Endodermal cell (in vitro differentiated cells): ENCODE measurements around the gene IGSF3. TPM values are rescaled to one million over a fixed set of nuclear protein-coding genes. Genes with fewer than 3 reads are reported as not detected.
"Not testable (repeated sequence)": the region's sequence is repeated elsewhere in the genome, so short reads cannot be mapped to it uniquely, and the experiment has no call there.

ENCODE experiments used
- DNase-seq: peaks from one replicate; pipeline ENCODE4 v3.0.0-alpha.2; 2017
- H3K27ac ChIP-seq: 2 replicates; pipeline ENCODE4 v1.5.1; 2013; ENCODE audit warnings: mild to moderate bottlenecking, low read depth, low read length, moderate library complexity
- H3K27me3 ChIP-seq: 2 replicates; pipeline ENCODE4 v1.6.1; 2013; ENCODE audit warnings: mild to moderate bottlenecking, low read length, moderate library complexity; ENCODE audit not compliant: insufficient read depth, control insufficient read depth, poor library complexity, severe bottlenecking
- H3K36me3 ChIP-seq: 2 replicates; pipeline ENCODE4 v1.7.0; 2013; ENCODE audit warnings: mild to moderate bottlenecking, low read length, moderate library complexity; ENCODE audit not compliant: control insufficient read depth, insufficient read depth
- H3K4me1 ChIP-seq: one replicate; pipeline ENCODE4 v1.7.0; 2013; ENCODE audit warnings: low read length; ENCODE audit not compliant: control insufficient read depth, insufficient read depth
- H3K4me3 ChIP-seq: 2 replicates; pipeline ENCODE4 v1.5.1; 2013; ENCODE audit warnings: mild to moderate bottlenecking, low read length, moderate library complexity
- H3K9ac ChIP-seq: 2 replicates; pipeline ENCODE4 v1.6.1; 2013; ENCODE audit warnings: mild to moderate bottlenecking, low read length, moderate library complexity; ENCODE audit not compliant: poor library complexity, severe bottlenecking; ENCODE audit errors: extremely low read depth
- H3K9me3 ChIP-seq: 2 replicates; pipeline ENCODE4 v1.6.1; 2013; ENCODE audit warnings: mild to moderate bottlenecking, low read length, moderate library complexity; ENCODE audit not compliant: control insufficient read depth
- H3K27ac Mint-ChIP-seq: 2 replicates; pipeline ENCODE4 v1.8.0; 2020; ENCODE audit warnings: mixed read lengths
- H3K27me3 Mint-ChIP-seq: 2 replicates; pipeline ENCODE4 v1.8.0; 2021; ENCODE audit warnings: mild to moderate bottlenecking, mixed read lengths; ENCODE audit not compliant: insufficient read depth
- H3K36me3 Mint-ChIP-seq: 2 replicates; pipeline ENCODE4 v1.8.0; 2020; ENCODE audit warnings: low read depth, mixed read lengths
- H3K4me1 Mint-ChIP-seq: 2 replicates; pipeline ENCODE4 v1.8.0; 2020; ENCODE audit warnings: mixed read lengths
- H3K4me3 Mint-ChIP-seq: 2 replicates; pipeline ENCODE4 v1.8.0; 2020; ENCODE audit warnings: mild to moderate bottlenecking, moderate library complexity, mixed read lengths
- H3K9me3 Mint-ChIP-seq: 2 replicates; pipeline ENCODE4 v1.8.0; 2020; ENCODE audit warnings: mild to moderate bottlenecking, mixed read lengths
- WGBS, 2 experiments: methylation state at CpG; one replicate each; pipeline versions ENCODE4 v1.1.5 to v1.1.7; 2013; ENCODE audit warnings: missing lambda C conversion rate in 2 of 2, mixed read lengths in 1 of 2; ENCODE audit not compliant: insufficient coverage in 1 of 2, insufficient read length in 1 of 2; 5-methylcytosine and 5-hydroxymethylcytosine counted together
- total RNA-seq, 2 donors: library from RNA; stranded (reverse); fragmentation: NEBNext Ultra II Directional in 1 of 2; extraction: Animal tissue kit (Norgen Biotek cat#: 25700) in 1 of 2; gene quantifications; 2 replicates in 1 of 2; 3 replicates in 1 of 2; pipeline ENCODE4 v1.2.1, GENCODE V29; 2021
- TF ChIP-seq, protein P1 (sequence below): fragments of 200-600 bp; sonication (generic); conservative IDR thresholded peaks from 2 replicates; pipeline ENCODE4 v1.5.0; 2021; ENCODE audit warnings: antibody characterized with exemption, mild to moderate bottlenecking

The IGSF3 gene
- total RNA-seq, 2 donors from 2014 or later: 35.0 to 36.7 TPM

GRCh38 chr1:116565222-116565621, 102.3 kb downstream of the IGSF3 start:
- no peaks in the 10 kb centered on the region for H3K27me3 ChIP-seq
- H3K9me3 ChIP-seq: peaks cover 5% of the 10 kb centered on the region
- DNase-seq: no peak
- Mint-ChIP-seq H3K4me1 (peaks cover 6% of the 10 kb centered on the region), H3K27ac (no peak overlapping the region), H3K36me3 (peaks cover 18% of the 10 kb centered on the region), H3K9me3 (peaks cover 22% of the 10 kb centered on the region), H3K4me3 (no peak overlapping the region), H3K27me3 (peaks cover 8% of the 10 kb centered on the region)
- no peak overlapping the region for H3K4me3 ChIP-seq
- WGBS, 2 experiments: 98 to 100% methylated on average over 1 of the region's 1 CpG
- H3K36me3 ChIP-seq: no peaks in the 10 kb centered on the region
- H3K27ac ChIP-seq: no peak overlapping the region
- no peaks in the 10 kb centered on the region for H3K4me1 ChIP-seq
- no peak overlapping the region for H3K9ac ChIP-seq
- TF ChIP-seq, protein P1, sequence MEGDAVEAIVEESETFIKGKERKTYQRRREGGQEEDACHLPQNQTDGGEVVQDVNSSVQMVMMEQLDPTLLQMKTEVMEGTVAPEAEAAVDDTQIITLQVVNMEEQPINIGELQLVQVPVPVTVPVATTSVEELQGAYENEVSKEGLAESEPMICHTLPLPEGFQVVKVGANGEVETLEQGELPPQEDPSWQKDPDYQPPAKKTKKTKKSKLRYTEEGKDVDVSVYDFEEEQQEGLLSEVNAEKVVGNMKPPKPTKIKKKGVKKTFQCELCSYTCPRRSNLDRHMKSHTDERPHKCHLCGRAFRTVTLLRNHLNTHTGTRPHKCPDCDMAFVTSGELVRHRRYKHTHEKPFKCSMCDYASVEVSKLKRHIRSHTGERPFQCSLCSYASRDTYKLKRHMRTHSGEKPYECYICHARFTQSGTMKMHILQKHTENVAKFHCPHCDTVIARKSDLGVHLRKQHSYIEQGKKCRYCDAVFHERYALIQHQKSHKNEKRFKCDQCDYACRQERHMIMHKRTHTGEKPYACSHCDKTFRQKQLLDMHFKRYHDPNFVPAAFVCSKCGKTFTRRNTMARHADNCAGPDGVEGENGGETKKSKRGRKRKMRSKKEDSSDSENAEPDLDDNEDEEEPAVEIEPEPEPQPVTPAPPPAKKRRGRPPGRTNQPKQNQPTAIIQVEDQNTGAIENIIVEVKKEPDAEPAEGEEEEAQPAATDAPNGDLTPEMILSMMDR: no peak

GRCh38 chr1:116564426-116564825, 103.1 kb downstream of the IGSF3 start:
- H3K4me3 Mint-ChIP-seq: no peak overlapping the region
- no peak overlapping the region for H3K4me3 ChIP-seq
- peaks cover 22% of the 10 kb centered on the region for H3K9me3 Mint-ChIP-seq
- 85 to 90% methylated on average over 1 of the region's 1 CpG for WGBS, 2 experiments
- H3K4me1 ChIP-seq: no peaks in the 10 kb centered on the region
- no peak overlapping the region for H3K27ac ChIP-seq
- H3K27me3 ChIP-seq: no peaks in the 10 kb centered on the region
- H3K36me3 Mint-ChIP-seq: peaks cover 18% of the 10 kb centered on the region
- H3K27me3 Mint-ChIP-seq: peaks cover 4% of the 10 kb centered on the region
- no peaks in the 10 kb centered on the region for H3K4me1 Mint-ChIP-seq
- DNase-seq: no peak
- no peak overlapping the region for H3K27ac Mint-ChIP-seq
- no peaks in the 10 kb centered on the region for H3K36me3 ChIP-seq
- TF ChIP-seq, protein P1: no peak
- peaks cover 5% of the 10 kb centered on the region for H3K9me3 ChIP-seq
- no peak overlapping the region for H3K9ac ChIP-seq

DNA sequence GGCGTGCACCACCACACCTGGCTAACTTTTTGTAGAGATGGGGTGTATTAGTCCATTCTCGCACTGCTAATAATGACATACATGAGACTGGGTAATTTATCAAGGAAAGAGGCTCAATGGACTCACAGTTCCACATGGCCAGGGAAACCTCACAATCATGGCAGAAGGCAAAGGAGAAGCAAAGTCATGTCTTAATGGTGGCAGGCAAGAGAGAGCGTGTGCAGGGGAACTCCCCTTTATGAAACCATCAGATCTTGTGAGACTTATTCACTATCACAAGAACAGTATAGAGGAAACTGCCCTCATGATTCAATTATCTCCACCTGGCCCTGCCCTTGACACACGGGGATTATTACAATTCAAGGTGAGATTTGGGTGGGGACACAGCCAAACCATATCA, 105.1 kb downstream of the IGSF3 start:
- H3K9ac ChIP-seq, H3K27me3 Mint-ChIP-seq, H3K4me1 Mint-ChIP-seq, H3K9me3 ChIP-seq, DNase-seq, H3K4me3 ChIP-seq, H3K27me3 ChIP-seq, H3K4me3 Mint-ChIP-seq, H3K27ac ChIP-seq, H3K4me1 ChIP-seq, H3K27ac Mint-ChIP-seq, H3K36me3 ChIP-seq: not testable (repeated sequence)
- H3K36me3 Mint-ChIP-seq: peaks cover 18% of the 10 kb centered on the region
- H3K9me3 Mint-ChIP-seq: peaks cover 22% of the 10 kb centered on the region
- 86 to 99% methylated on average over 4 of the region's 4 CpGs for WGBS, 2 experiments

DNA sequence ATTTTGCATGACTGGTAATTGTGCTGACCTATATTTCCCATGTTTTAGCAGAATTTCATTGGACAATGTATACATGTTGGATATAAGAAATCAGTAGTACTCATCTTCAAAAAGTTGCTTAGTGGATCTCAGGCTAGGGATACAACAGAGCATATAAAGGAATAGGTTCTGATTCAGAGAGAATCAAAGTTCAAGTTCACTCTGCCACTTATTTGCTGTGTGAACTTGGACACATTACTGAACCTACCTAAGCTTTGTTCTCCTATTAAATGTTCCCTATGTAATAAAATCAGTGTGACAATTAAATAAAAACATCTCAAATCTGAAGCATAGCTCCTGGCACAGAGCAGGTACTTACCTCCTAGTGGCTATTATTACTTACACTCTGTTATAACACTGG, 106.0 kb downstream of the IGSF3 start:
- H3K27ac ChIP-seq: no peak overlapping the region
- no peak overlapping the region for H3K9ac ChIP-seq
- Mint-ChIP-seq H3K4me3 (no peak overlapping the region), H3K4me1 (peaks cover under 1% of the 10 kb centered on the region), H3K27ac (no peak overlapping the region), H3K36me3 (peaks cover 18% of the 10 kb centered on the region), H3K27me3 (no peaks in the 10 kb centered on the region), H3K9me3 (peaks cover 22% of the 10 kb centered on the region)
- peaks cover 5% of the 10 kb centered on the region for H3K9me3 ChIP-seq
- no peaks in the 10 kb centered on the region for H3K27me3 ChIP-seq
- H3K36me3 ChIP-seq: no peaks in the 10 kb centered on the region
- TF ChIP-seq, protein P1: no peak
- no peak for DNase-seq
- no peak overlapping the region for H3K4me3 ChIP-seq
- H3K4me1 ChIP-seq: no peaks in the 10 kb centered on the region
